ENCODE data around the gene ZFP36L2.

DNA sequence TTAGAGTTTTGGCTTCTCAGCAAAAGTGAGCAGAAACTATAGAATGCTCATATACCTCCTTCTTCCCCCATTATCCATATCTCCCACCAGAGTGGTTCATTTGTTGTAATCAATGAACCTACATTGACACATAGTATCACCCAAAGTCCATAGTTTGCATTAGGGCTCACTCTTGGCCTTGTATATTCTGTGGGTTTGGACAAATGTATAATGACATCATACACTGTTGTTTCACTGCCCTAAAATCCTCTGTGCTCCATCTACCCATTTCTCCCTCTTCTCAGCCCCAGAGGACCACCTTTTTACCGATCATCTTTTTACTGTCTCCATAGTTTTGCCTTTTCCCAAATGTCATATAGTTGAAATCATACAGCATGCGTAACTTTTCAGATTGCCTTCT, 24.1 kb downstream of the ZFP36L2 start:
- TF ChIP-seq, protein P1, sequence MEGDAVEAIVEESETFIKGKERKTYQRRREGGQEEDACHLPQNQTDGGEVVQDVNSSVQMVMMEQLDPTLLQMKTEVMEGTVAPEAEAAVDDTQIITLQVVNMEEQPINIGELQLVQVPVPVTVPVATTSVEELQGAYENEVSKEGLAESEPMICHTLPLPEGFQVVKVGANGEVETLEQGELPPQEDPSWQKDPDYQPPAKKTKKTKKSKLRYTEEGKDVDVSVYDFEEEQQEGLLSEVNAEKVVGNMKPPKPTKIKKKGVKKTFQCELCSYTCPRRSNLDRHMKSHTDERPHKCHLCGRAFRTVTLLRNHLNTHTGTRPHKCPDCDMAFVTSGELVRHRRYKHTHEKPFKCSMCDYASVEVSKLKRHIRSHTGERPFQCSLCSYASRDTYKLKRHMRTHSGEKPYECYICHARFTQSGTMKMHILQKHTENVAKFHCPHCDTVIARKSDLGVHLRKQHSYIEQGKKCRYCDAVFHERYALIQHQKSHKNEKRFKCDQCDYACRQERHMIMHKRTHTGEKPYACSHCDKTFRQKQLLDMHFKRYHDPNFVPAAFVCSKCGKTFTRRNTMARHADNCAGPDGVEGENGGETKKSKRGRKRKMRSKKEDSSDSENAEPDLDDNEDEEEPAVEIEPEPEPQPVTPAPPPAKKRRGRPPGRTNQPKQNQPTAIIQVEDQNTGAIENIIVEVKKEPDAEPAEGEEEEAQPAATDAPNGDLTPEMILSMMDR (IDR thresholded peaks at IDR 0.05 in 2 of 3, conservative IDR thresholded peaks at IDR 0.05 in 1 of 3; ENCODE audit: control insufficient read depth in 2 of 3, extremely low read depth in 1 of 3, insufficient read depth in 1 of 3, low read depth in 3 of 3, low read length in 3 of 3), result no peak
- TF ChIP-seq, protein P2, sequence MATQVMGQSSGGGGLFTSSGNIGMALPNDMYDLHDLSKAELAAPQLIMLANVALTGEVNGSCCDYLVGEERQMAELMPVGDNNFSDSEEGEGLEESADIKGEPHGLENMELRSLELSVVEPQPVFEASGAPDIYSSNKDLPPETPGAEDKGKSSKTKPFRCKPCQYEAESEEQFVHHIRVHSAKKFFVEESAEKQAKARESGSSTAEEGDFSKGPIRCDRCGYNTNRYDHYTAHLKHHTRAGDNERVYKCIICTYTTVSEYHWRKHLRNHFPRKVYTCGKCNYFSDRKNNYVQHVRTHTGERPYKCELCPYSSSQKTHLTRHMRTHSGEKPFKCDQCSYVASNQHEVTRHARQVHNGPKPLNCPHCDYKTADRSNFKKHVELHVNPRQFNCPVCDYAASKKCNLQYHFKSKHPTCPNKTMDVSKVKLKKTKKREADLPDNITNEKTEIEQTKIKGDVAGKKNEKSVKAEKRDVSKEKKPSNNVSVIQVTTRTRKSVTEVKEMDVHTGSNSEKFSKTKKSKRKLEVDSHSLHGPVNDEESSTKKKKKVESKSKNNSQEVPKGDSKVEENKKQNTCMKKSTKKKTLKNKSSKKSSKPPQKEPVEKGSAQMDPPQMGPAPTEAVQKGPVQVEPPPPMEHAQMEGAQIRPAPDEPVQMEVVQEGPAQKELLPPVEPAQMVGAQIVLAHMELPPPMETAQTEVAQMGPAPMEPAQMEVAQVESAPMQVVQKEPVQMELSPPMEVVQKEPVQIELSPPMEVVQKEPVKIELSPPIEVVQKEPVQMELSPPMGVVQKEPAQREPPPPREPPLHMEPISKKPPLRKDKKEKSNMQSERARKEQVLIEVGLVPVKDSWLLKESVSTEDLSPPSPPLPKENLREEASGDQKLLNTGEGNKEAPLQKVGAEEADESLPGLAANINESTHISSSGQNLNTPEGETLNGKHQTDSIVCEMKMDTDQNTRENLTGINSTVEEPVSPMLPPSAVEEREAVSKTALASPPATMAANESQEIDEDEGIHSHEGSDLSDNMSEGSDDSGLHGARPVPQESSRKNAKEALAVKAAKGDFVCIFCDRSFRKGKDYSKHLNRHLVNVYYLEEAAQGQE (IDR thresholded peaks at IDR 0.05; ENCODE audit: low read depth, low read length), result no peak
- no peak for TF ChIP-seq SMC3 (IDR thresholded peaks at IDR 0.05; ENCODE audit: borderline replicate concordance, low read length)
- TF ChIP-seq SREBF2 (IDR thresholded peaks at IDR 0.05; ENCODE audit: low read length), result no peak
